Endothelial cell of umbilical vein (primary cell): Measurements from ENCODE around the gene RLN3. TPM values are rescaled to one million over a fixed set of nuclear protein-coding genes. Genes with fewer than 3 reads are reported as not detected.

Experiments
- BruUV-seq: library from RNA; stranded (reverse); fragments of 400-500 nt; replicated peaks from 2 replicates; lab custom pipeline; 2021; lab: Mats Ljungman, UMichigan
- CTCF ChIA-PET: fragments of 300-600, 350-600 bp; sonication (Branson Sonifier 250); formaldehyde crosslinking; loops from one replicate; lab custom pipeline; 2021; ENCODE audit warnings: antibody characterized with exemption, inconsistent platforms; lab: Charles Lee
- POLR2A ChIA-PET: fragments of 300-600, 350-600 bp; sonication (Branson Sonifier 250); formaldehyde crosslinking; loops from one replicate; lab custom pipeline; 2021; ENCODE audit warnings: antibody characterized with exemption, inconsistent platforms; lab: Charles Lee
- DNase-seq: peaks from one replicate; pipeline ENCODE4 v3.0.0-alpha.2; 2011; ENCODE audit warnings: low read depth, low spot score
- FAIRE-seq: peaks from 2 replicates; lab custom pipeline; 2011; peaks lifted over from hg19 to GRCh38; lab: Jason Lieb, UNC
- H2AFZ ChIP-seq: 2 replicates; pipeline ENCODE4 v1.6.0; 2012; ENCODE audit warnings: low read depth, low read length, control low read depth, inconsistent platforms
- H3K27ac ChIP-seq: 2 replicates; pipeline ENCODE4 v1.5.1; 2011; ENCODE audit warnings: low read depth, mild to moderate bottlenecking, control low read depth, low read length, moderate library complexity; ENCODE audit not compliant: insufficient read depth
- H3K27me3 ChIP-seq, 2 experiments: 2 replicates each; pipeline versions ENCODE4 v1.6.0 to v1.6.1; 2011; ENCODE audit warnings: low read length in 2 of 2, mixed read lengths in 1 of 2; ENCODE audit not compliant: control insufficient read depth in 2 of 2, insufficient read depth in 2 of 2
- H3K36me3 ChIP-seq, 2 experiments: 2 replicates in 1 of 2; 3 replicates in 1 of 2; pipeline ENCODE4 v1.5.1; 2011; ENCODE audit warnings: low read length in 2 of 2, mild to moderate bottlenecking in 1 of 2, moderate library complexity in 1 of 2; ENCODE audit not compliant: control insufficient read depth in 2 of 2, insufficient read depth in 2 of 2; ENCODE audit errors: extremely low read depth in 1 of 2
- H3K4me1 ChIP-seq: 3 replicates; pipeline ENCODE4 v1.5.1; 2011; ENCODE audit warnings: mild to moderate bottlenecking, low read length; ENCODE audit not compliant: control insufficient read depth, insufficient read depth; ENCODE audit errors: extremely low read depth
- H3K4me2 ChIP-seq: 2 replicates; pipeline ENCODE4 v1.6.1; 2011; ENCODE audit warnings: low read length, control low read depth, mixed read lengths; ENCODE audit not compliant: insufficient read depth
- H3K4me3 ChIP-seq, 3 experiments: fragments of 200-600 bp in 1 of 3; sonication (generic), shearing (Covaris generic) in 1 of 3; replicated peaks in 1 of 3; 2 replicates each; pipeline ENCODE4 v1.5.1; 2011 to 2016; ENCODE audit warnings: control low read depth in 3 of 3, low read length in 3 of 3, mild to moderate bottlenecking in 2 of 3, inconsistent platforms in 1 of 3, low read depth in 1 of 3, moderate library complexity in 1 of 3; ENCODE audit not compliant: insufficient read depth in 1 of 3
- H3K79me2 ChIP-seq: 2 replicates; pipeline ENCODE4 v1.6.0; 2012; ENCODE audit warnings: low read length, inconsistent platforms; ENCODE audit not compliant: control insufficient read depth, insufficient read depth
- H3K9ac ChIP-seq: replicated peaks from 2 replicates; pipeline ENCODE3; 2011; ENCODE audit warnings: low read length, control low read depth; ENCODE audit not compliant: insufficient read depth; ENCODE audit errors: extremely low read depth
- H3K9me1 ChIP-seq: replicated peaks from 3 replicates; pipeline ENCODE4 v1.6.0; 2011; ENCODE audit warnings: mild to moderate bottlenecking, low read length; ENCODE audit not compliant: control insufficient read depth, insufficient read depth; ENCODE audit errors: extremely low read depth
- H3K9me3 ChIP-seq: replicated peaks from 2 replicates; pipeline ENCODE4 v1.5.1; 2012; ENCODE audit warnings: low read length, inconsistent platforms; ENCODE audit not compliant: control insufficient read depth, insufficient read depth
- H4K20me1 ChIP-seq: replicated peaks from 2 replicates; pipeline ENCODE3; 2011; ENCODE audit warnings: mild to moderate bottlenecking, low read length; ENCODE audit not compliant: control insufficient read depth, insufficient read depth; ENCODE audit errors: extremely low read depth
- CTCF ChIP-seq, 2 donors: IDR thresholded peaks; 1 replicate in 1 of 2; 2 replicates in 1 of 2; pipeline ENCODE4 v1.5.1; 2011; ENCODE audit warnings: low read length in 2 of 2, mild to moderate bottlenecking in 2 of 2, moderate library complexity in 2 of 2, control low read depth in 1 of 2, inconsistent platforms in 1 of 2, low read depth in 1 of 2; ENCODE audit not compliant: insufficient read depth in 1 of 2; ENCODE audit errors: extremely low read depth in 1 of 2
- EZH2 ChIP-seq: IDR thresholded peaks from 2 replicates; pipeline ENCODE4 v1.6.1; 2012; ENCODE audit warnings: borderline replicate concordance, low read depth, mild to moderate bottlenecking, moderate library complexity, low read length, inconsistent platforms; ENCODE audit not compliant: severe bottlenecking
- FOS ChIP-seq: IDR thresholded peaks from 2 replicates; pipeline ENCODE4 v1.6.1; 2011; ENCODE audit warnings: mild to moderate bottlenecking, low read length, moderate library complexity, borderline replicate concordance; ENCODE audit not compliant: insufficient read depth
- GATA2 ChIP-seq: IDR thresholded peaks from 2 replicates; pipeline ENCODE4 v1.7.0; 2011; ENCODE audit warnings: low read depth, mild to moderate bottlenecking, moderate library complexity, mixed read lengths, low read length; ENCODE audit not compliant: insufficient read length, insufficient read depth
- JUN ChIP-seq: IDR thresholded peaks from 2 replicates; pipeline ENCODE4 v1.6.1; 2011; ENCODE audit warnings: borderline replicate concordance, low read depth; ENCODE audit not compliant: insufficient read length, insufficient read depth
- MYC ChIP-seq: IDR thresholded peaks from one replicate; pipeline ENCODE4 v1.6.1; 2011; ENCODE audit warnings: mild to moderate bottlenecking, low read depth, low read length
- POLR2A ChIP-seq: IDR thresholded peaks from 2 replicates; pipeline ENCODE4 v1.6.1; 2012; ENCODE audit warnings: low read depth, mild to moderate bottlenecking, control low read depth, low read length
- POLR2AphosphoS5 ChIP-seq: IDR thresholded peaks from 2 replicates; pipeline ENCODE4 v1.6.1; 2012; ENCODE audit warnings: low read depth, mild to moderate bottlenecking, control low read depth, low read length, moderate library complexity; ENCODE audit not compliant: insufficient read depth
- dilution Hi-C: fragments of 300-500 bp; cut with MboI; formaldehyde crosslinking; loops from one replicate; pipeline ENCODE4 v1.15.0; 2019; ENCODE audit warnings: low sequenced_read_pairs; ENCODE audit not compliant: extremely low pct_ligation_motif_present
- intact Hi-C: fragments of 100-400 bp; cut with micrococcal nuclease; formaldehyde crosslinking; loops from one replicate; pipeline ENCODE4 v1.10.0; 2022
- polyA plus RNA-seq, 4 experiments: library from polyadenylated mRNA; depleted of rRNA in 3 of 4; stranded (reverse) in 3 of 4; unstranded in 1 of 4; fragments of >200 nt; gene quantifications; 2 replicates each; pipeline versions ENCODE4 v1.2.1 to v1.2.3, GENCODE V29; 2011 to 2012; ENCODE audit warnings: missing spikeins in 1 of 4
- total RNA-seq: library from RNA; stranded (reverse); gene quantifications from 2 replicates; pipeline ENCODE4 v1.2.3, GENCODE V29; 2021
- TF ChIP-seq, protein P1 (sequence below): IDR thresholded peaks from 2 replicates; pipeline ENCODE4 v1.6.1; 2011; ENCODE audit not compliant: insufficient read depth, insufficient read length

Gene RLN3
- total and polyA plus RNA-seq, 2 donors (not counting 3 experiments of a cell fraction or from before 2014, with no cell fraction given), result not detected

GRCh38 chr19:14012378-14012915 lies 15.5 kb upstream of the RLN3 start:
- DNase-seq (no peak), FAIRE-seq (no peak)
- intact Hi-C loops (no loop called here), dilution Hi-C loops (no loop called here)
- Histone ChIP-seq H3K4me3 (no peak overlapping the region), H3K4me2 (no peak overlapping the region), H3K79me2 (no peaks in the 10 kb centered on the region), H3K9me3 (no peaks in the 10 kb centered on the region), H3K4me1 (no peaks in the 10 kb centered on the region), H3K27ac (no peak overlapping the region), H3K27me3 (peaks cover 0 to 2% of the 10 kb centered on the region in 2 experiments), H3K36me3 (no peaks in the 10 kb centered on the region), H3K9ac (no peak overlapping the region), H4K20me1 (no peaks in the 10 kb centered on the region), H2AFZ (no peak overlapping the region), H3K9me1 (no peaks in the 10 kb centered on the region)
- CTCF ChIA-PET, result no interaction called here
- no TSS peak for BruUV-seq
- TF ChIP-seq EZH2 (no peak), GATA2 (no peak), MYC (no peak), POLR2AphosphoS5 (no peak), JUN (no peak), POLR2A (no peak)
- TF ChIP-seq, protein P1, sequence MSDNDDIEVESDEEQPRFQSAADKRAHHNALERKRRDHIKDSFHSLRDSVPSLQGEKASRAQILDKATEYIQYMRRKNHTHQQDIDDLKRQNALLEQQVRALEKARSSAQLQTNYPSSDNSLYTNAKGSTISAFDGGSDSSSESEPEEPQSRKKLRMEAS, result no peak
- POLR2A ChIA-PET, result no interaction called here

- ChIA-PET POLR2A (no interaction called here), CTCF (interaction anchor here (0.6 kb wide), 1 partner anchor 34 kb away, joined by 3 read pairs; no protein-coding TSS in a partner anchor)
- H3K79me2 ChIP-seq, result no peaks in the 10 kb centered on the region
- no peak overlapping the region for H2AFZ ChIP-seq
- no TSS peak for BruUV-seq
- intact Hi-C loops (no loop called here), dilution Hi-C loops (no loop called here)
- peaks cover 0 to 2% of the 10 kb centered on the region in 2 experiments for H3K27me3 ChIP-seq
- H3K36me3 ChIP-seq, result no peaks in the 10 kb centered on the region
- no peaks in the 10 kb centered on the region for H3K9me1 ChIP-seq
- H3K9me3 ChIP-seq, result no peaks in the 10 kb centered on the region
- H3K4me1 ChIP-seq, result no peaks in the 10 kb centered on the region
- TF ChIP-seq POLR2A (no peak), MYC (no peak), JUN (no peak), POLR2AphosphoS5 (no peak), FOS (no peak), GATA2 (no peak), EZH2 (no peak), CTCF (IDR thresholded peaks at IDR 0.05; ENCODE audit: extremely low read depth in 1 of 2, insufficient read depth in 1 of 2, low read depth in 1 of 2, low read length in 2 of 2) (no peak)
- TF ChIP-seq, protein P1, result no peak
- H3K4me2 ChIP-seq, result no peak overlapping the region
- DNase-seq (no peak), FAIRE-seq (no peak)
- no peak overlapping the region for H3K27ac ChIP-seq
- no peak overlapping the region for H3K9ac ChIP-seq
- no peak overlapping the region for H3K4me3 ChIP-seq
- H4K20me1 ChIP-seq, result no peaks in the 10 kb centered on the region
Measured at GRCh38 chr19:14015524-14016035, 12.4 kb upstream of the RLN3 start.
